ENCODE results near the gene PRRC2B. TPM values are rescaled to one million over a fixed set of nuclear protein-coding genes. Genes with fewer than 3 reads are reported as not detected.
"Not testable (repeated sequence)": the region's sequence is repeated elsewhere in the genome, so short reads cannot be mapped to it uniquely, and the experiment has no call there.

PRRC2B gene
- total RNA-seq, 1 donor = 70.9 TPM

- peak within 1 kb of the TSS; percentile 43 for H3K4me2 ChIP-seq (ENCODE audit: insufficient read depth, low read length)
- TF ChIP-seq CTCF (IDR thresholded peaks at IDR 0.05; ENCODE audit: extremely low read depth, low read depth, low read length) = no peak
- no peak within 1 kb of the TSS for H3K4me3 ChIP-seq (ENCODE audit: insufficient read depth, low read length)
- no peaks in the 10 kb centered on the region for H4K20me1 ChIP-seq (ENCODE audit: insufficient read depth, low read length)
- no peaks in the 10 kb centered on the region for H3K36me3 ChIP-seq (ENCODE audit: insufficient read depth, low read length)
- no peaks in the 10 kb centered on the region for H3K79me2 ChIP-seq (ENCODE audit: insufficient read depth, low read length)
- peak; percentile 76 for DNase-seq (ENCODE audit: insufficient read length, low spot score, missing footprints)
- peaks cover 9% of the 10 kb centered on the region for H3K9me3 ChIP-seq (ENCODE audit: low read depth, low read length)
- peaks cover 62% of the 10 kb centered on the region for H3K27me3 ChIP-seq (ENCODE audit: insufficient read depth, low read length)
- no peaks in the 10 kb centered on the region for H3K4me1 ChIP-seq (ENCODE audit: insufficient read depth, low read length)
- no peak within 1 kb of the TSS for H3K27ac ChIP-seq (ENCODE audit: low read depth, low read length)
- no peak within 1 kb of the TSS for H2AFZ ChIP-seq (ENCODE audit: low read length)
These were observed 151.3 kb downstream of the PRRC2B start, which contains the start of gene PRRT1B for GRCh38 chr9:131545003-131545785. TSS of gene PRRT1B (plus strand) at chr9:131545523. CDS start at chr9:131545616, 93 bp downstream.

- TF ChIP-seq CTCF (IDR thresholded peaks at IDR 0.05; ENCODE audit: extremely low read depth, low read depth, low read length) = no peak
- Histone ChIP-seq H3K9me3 (ENCODE audit: low read depth, low read length) (peaks cover 9% of the 10 kb centered on the region), H2AFZ (ENCODE audit: low read length) (no peak overlapping the region), H3K4me1 (ENCODE audit: insufficient read depth, low read length) (no peaks in the 10 kb centered on the region), H3K4me3 (ENCODE audit: insufficient read depth, low read length) (no peak overlapping the region), H3K36me3 (ENCODE audit: insufficient read depth, low read length) (no peaks in the 10 kb centered on the region), H3K79me2 (ENCODE audit: insufficient read depth, low read length) (no peaks in the 10 kb centered on the region), H3K4me2 (ENCODE audit: insufficient read depth, low read length) (no peak overlapping the region), H3K27me3 (ENCODE audit: insufficient read depth, low read length) (peaks cover 61% of the 10 kb centered on the region), H4K20me1 (ENCODE audit: insufficient read depth, low read length) (no peaks in the 10 kb centered on the region), H3K27ac (ENCODE audit: low read depth, low read length) (no peak overlapping the region)
- DNase-seq (ENCODE audit: insufficient read length, low spot score, missing footprints) = peak; percentile 74
These were observed 152.0 kb downstream of the PRRC2B start for GRCh38 chr9:131545786-131546335.

- H2AFZ ChIP-seq (ENCODE audit: low read length) = peak overlapping the region; percentile 65
These were observed 152.6 kb downstream of the PRRC2B start for GRCh38 chr9:131546336-131547084.

GRCh38 chr9:131549186-131549585 is 155.3 kb downstream of the PRRC2B start:
- H3K27me3 ChIP-seq (ENCODE audit: insufficient read depth, low read length) = peaks cover 70% of the 10 kb centered on the region
- not testable (repeated sequence) for H3K79me2 ChIP-seq (ENCODE audit: insufficient read depth, low read length); H4K20me1 ChIP-seq (ENCODE audit: insufficient read depth, low read length)

More at GRCh38 chr9:131546336-131547084, 152.6 kb downstream of the PRRC2B start:
- Histone ChIP-seq H3K27ac (ENCODE audit: low read depth, low read length) (no peak overlapping the region), H3K4me2 (ENCODE audit: insufficient read depth, low read length) (peak overlapping the region; percentile 78), H3K36me3 (ENCODE audit: insufficient read depth, low read length) (no peaks in the 10 kb centered on the region), H3K4me1 (ENCODE audit: insufficient read depth, low read length) (no peaks in the 10 kb centered on the region), H3K9me3 (ENCODE audit: low read depth, low read length) (peaks cover 9% of the 10 kb centered on the region), H4K20me1 (ENCODE audit: insufficient read depth, low read length) (no peaks in the 10 kb centered on the region), H3K4me3 (ENCODE audit: insufficient read depth, low read length) (peak overlapping the region; percentile 62), H3K79me2 (ENCODE audit: insufficient read depth, low read length) (no peaks in the 10 kb centered on the region), H3K27me3 (ENCODE audit: insufficient read depth, low read length) (peaks cover 61% of the 10 kb centered on the region)
- DNase-seq (ENCODE audit: insufficient read length, low spot score, missing footprints) = peak; percentile 90
- TF ChIP-seq CTCF (IDR thresholded peaks at IDR 0.05; ENCODE audit: extremely low read depth, low read depth, low read length) = no peak

More at GRCh38 chr9:131549186-131549585, 155.3 kb downstream of the PRRC2B start:
- H3K4me1 ChIP-seq (ENCODE audit: insufficient read depth, low read length); H3K4me2 ChIP-seq (ENCODE audit: insufficient read depth, low read length); H2AFZ ChIP-seq (ENCODE audit: low read length); H3K4me3 ChIP-seq (ENCODE audit: insufficient read depth, low read length); H3K27ac ChIP-seq (ENCODE audit: low read depth, low read length); H3K9me3 ChIP-seq (ENCODE audit: low read depth, low read length); H3K36me3 ChIP-seq (ENCODE audit: insufficient read depth, low read length); DNase-seq (ENCODE audit: insufficient read length, low spot score, missing footprints): not testable (repeated sequence)

Small RNA genes lying within 50 kb of the gene (small RNA-seq; reads per million reads assigned to genes)
- not detected for gene SNORD62A
- 0.52 reads per million for gene SNORD62B

Other genes with a start within 250 kb of the PRRC2B start
- 0.36 and 0.59 TPM in 2 replicates for gene FAM78A, start 117.6 kb upstream of the PRRC2B start, total RNA-seq
- 16.3 and 18.0 TPM in 2 replicates for gene PLPP7, start 104.4 kb upstream of the PRRC2B start, total RNA-seq
- 32.6 and 33.9 TPM in 2 replicates for gene POMT1, start 108.8 kb downstream of the PRRC2B start, total RNA-seq
- gene UCK1, start 137.2 kb downstream of the PRRC2B start, total RNA-seq = 19.5 and 22.4 TPM in 2 replicates
- gene PRRT1B, start 151.4 kb downstream of the PRRC2B start, total RNA-seq = not detected in 2 replicates

Measured in osteoblast (primary cell).